ENCODE data around the gene INHBC.

INHBC gene

DNA sequence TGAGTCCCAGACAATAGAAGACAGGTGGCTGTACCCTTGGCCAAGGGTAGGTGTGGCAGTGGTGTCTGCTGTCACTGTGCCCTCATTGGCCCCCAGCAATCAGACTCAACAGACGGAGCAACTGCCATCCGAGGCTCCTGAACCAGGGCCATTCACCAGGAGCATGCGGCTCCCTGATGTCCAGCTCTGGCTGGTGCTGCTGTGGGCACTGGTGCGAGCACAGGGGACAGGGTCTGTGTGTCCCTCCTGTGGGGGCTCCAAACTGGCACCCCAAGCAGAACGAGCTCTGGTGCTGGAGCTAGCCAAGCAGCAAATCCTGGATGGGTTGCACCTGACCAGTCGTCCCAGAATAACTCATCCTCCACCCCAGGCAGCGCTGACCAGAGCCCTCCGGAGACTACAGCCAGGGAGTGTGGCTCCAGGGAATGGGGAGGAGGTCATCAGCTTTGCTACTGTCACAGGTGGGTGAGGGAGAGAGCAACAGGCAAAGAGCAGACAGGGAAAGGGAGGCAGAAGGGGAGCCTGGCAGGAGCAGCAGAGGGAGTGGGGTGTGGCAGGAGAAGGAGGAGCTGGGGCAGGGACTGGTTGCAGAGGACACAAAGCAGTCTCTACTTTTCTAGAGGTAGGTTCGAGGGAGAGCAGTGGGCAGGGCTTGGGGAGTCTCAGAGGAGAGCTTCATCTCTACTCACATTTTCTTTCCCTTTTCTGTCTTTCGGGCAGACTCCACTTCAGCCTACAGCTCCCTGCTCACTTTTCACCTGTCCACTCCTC, 21.0 kb downstream of the INHBC start:
- peak overlapping the region; percentile 73 for H3K27ac Mint-ChIP-seq

DNA sequence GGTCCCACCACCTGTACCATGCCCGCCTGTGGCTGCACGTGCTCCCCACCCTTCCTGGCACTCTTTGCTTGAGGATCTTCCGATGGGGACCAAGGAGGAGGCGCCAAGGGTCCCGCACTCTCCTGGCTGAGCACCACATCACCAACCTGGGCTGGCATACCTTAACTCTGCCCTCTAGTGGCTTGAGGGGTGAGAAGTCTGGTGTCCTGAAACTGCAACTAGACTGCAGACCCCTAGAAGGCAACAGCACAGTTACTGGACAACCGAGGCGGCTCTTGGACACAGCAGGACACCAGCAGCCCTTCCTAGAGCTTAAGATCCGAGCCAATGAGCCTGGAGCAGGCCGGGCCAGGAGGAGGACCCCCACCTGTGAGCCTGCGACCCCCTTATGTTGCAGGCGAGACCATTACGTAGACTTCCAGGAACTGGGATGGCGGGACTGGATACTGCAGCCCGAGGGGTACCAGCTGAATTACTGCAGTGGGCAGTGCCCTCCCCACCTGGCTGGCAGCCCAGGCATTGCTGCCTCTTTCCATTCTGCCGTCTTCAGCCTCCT, 21.6 kb downstream of the INHBC start:
- H3K4me1 Mint-ChIP-seq (ENCODE audit: low read depth) = peaks cover 25% of the 10 kb centered on the region
- H3K9me3 Mint-ChIP-seq = no peaks in the 10 kb centered on the region
- peak overlapping the region; percentile 65 for H3K4me3 Mint-ChIP-seq
- peaks cover 10% of the 10 kb centered on the region for H3K27me3 Mint-ChIP-seq (ENCODE audit: low read depth)
- no peaks in the 10 kb centered on the region for H3K36me3 Mint-ChIP-seq (ENCODE audit: low read depth)
- peak overlapping the region; percentile 73 for H3K27ac Mint-ChIP-seq

More for the DNA sequence above, 21.0 kb downstream of the INHBC start:
- Mint-ChIP-seq H3K9me3 (no peaks in the 10 kb centered on the region), H3K27me3 (ENCODE audit: low read depth) (peaks cover 5% of the 10 kb centered on the region), H3K4me3 (peak overlapping the region; percentile 65), H3K36me3 (ENCODE audit: low read depth) (no peaks in the 10 kb centered on the region), H3K4me1 (ENCODE audit: low read depth) (peaks cover 21% of the 10 kb centered on the region)

DNA sequence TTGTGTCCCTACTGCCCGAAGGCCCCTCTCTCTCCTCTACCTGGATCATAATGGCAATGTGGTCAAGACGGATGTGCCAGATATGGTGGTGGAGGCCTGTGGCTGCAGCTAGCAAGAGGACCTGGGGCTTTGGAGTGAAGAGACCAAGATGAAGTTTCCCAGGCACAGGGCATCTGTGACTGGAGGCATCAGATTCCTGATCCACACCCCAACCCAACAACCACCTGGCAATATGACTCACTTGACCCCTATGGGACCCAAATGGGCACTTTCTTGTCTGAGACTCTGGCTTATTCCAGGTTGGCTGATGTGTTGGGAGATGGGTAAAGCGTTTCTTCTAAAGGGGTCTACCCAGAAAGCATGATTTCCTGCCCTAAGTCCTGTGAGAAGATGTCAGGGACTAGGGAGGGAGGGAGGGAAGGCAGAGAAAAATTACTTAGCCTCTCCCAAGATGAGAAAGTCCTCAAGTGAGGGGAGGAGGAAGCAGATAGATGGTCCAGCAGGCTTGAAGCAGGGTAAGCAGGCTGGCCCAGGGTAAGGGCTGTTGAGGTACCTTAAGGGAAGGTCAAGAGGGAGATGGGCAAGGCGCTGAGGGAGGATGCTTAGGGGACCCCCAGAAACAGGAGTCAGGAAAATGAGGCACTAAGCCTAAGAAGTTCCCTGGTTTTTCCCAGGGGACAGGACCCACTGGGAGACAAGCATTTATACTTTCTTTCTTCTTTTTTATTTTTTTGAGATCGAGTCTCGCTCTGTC, 22.3 kb downstream of the INHBC start:
- Mint-ChIP-seq H3K4me1 (ENCODE audit: low read depth) (peaks cover 29% of the 10 kb centered on the region), H3K27ac (no peak overlapping the region), H3K9me3 (no peaks in the 10 kb centered on the region), H3K36me3 (ENCODE audit: low read depth) (no peaks in the 10 kb centered on the region), H3K4me3 (no peak overlapping the region), H3K27me3 (ENCODE audit: low read depth) (peaks cover 16% of the 10 kb centered on the region)

DNA sequence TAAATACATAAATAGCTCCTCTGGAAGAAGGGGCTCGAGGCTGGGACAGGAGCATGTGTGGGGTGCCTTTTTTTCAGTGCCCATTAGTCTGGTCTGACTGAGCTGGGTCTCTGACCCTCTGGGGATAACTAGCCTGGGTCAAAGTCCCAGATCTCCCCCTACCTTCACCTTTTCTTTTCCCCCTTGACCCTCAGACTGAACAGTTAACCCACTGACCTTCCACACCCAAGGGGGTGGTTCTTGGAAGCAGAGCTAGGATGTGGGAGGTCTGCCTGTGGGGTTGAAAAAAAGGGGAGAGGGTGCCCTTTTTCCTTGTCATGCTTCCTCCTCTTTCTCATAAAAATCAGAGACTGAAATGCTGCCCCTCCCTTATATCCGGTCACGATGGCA, 24.1 kb downstream of the INHBC start:
- Mint-ChIP-seq H3K9me3 (no peaks in the 10 kb centered on the region), H3K4me1 (ENCODE audit: low read depth) (peaks cover 42% of the 10 kb centered on the region), H3K4me3 (peak overlapping the region; percentile 93), H3K36me3 (ENCODE audit: low read depth) (no peaks in the 10 kb centered on the region), H3K27ac (peak overlapping the region; percentile 92), H3K27me3 (ENCODE audit: low read depth) (peaks cover 22% of the 10 kb centered on the region)

DNA sequence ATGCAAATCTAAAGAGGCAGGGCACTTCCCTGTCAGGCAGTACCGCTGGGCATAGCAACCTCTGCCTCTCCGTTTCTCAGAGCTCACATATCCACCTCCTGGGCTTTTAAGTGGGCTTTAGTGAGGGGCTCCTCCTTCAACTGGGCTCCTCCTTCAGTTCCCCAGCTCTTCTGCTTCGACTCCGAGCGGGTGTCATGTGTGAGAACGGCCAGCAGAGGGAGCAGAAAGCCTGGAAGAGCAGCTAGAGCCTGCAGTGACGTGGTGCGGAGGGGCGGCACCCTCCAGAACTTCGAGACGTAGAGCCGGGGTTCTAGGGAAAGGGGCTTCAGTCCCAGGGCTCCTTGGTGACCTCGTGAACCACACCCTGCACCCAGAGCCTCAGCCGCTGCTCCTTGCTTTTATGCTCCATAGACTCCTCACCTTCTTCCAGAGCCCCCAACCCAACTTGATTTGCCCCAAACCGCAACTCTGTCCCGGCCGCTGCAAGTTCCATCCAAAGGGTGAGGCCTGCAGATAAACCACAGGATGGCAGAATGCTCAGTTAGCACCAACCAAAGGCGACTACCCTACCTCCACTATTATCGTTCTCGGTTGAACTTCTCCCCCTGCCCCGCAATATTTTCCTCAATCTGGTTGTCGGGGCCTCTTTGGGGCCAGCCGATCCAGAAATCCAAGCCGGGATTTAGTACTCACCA, 24.6 kb downstream of the INHBC start:
- H3K4me3 Mint-ChIP-seq = peak overlapping the region; percentile 93
- H3K4me1 Mint-ChIP-seq (ENCODE audit: low read depth) = peaks cover 47% of the 10 kb centered on the region
- peak overlapping the region; percentile 92 for H3K27ac Mint-ChIP-seq
- H3K27me3 Mint-ChIP-seq (ENCODE audit: low read depth) = peaks cover 22% of the 10 kb centered on the region
- H3K36me3 Mint-ChIP-seq (ENCODE audit: low read depth) = no peaks in the 10 kb centered on the region
- no peaks in the 10 kb centered on the region for H3K9me3 Mint-ChIP-seq

DNA sequence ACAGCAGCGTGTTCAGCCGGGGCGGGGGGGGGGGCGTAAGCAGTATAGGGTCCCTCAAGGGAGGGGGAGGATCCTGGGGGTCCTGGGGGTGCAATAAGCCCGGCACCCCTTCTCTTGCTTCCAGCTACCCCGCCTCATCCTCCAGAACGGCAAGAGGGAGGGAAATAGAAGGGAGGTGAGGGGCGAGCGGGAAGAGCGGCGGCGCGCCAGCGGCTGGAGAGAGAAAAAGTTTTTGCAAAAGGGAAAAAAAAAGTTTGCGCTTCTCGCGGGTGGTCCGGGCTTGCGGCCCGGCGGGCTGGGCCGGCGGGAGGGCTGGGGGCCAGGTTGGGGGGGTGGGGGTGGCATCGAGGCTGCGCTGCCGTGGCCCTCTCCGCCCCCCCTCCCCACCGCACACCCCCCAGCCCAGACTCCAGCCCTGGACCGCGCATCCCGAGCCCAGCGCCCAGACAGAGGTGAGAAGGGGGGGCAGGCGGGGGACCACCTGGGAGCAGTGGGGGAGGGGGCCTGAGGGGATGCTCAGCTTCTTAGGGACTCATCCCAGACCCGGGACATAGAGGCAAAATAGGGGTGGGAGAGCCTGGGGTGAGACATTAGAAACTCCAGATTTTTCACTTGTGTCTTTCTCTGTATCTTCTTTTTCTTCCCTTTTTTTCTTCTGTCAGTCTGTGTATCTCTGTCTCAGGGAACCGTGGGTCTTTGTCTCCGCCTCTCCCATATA, 25.3 kb downstream of the INHBC start, which contains the start of gene GLI1:
Gene GLI1, plus strand, starts transcription at position 36 of the 718 bp plus-strand sequence. CDS start 3,907 bp downstream, outside the sequence.
- peak within 1 kb of the TSS; percentile 93 for H3K4me3 Mint-ChIP-seq
- H3K36me3 Mint-ChIP-seq (ENCODE audit: low read depth) = no peaks in the 10 kb centered on the region
- H3K4me1 Mint-ChIP-seq (ENCODE audit: low read depth) = peaks cover 50% of the 10 kb centered on the region
- peaks cover 22% of the 10 kb centered on the region for H3K27me3 Mint-ChIP-seq (ENCODE audit: low read depth)
- H3K9me3 Mint-ChIP-seq = no peaks in the 10 kb centered on the region
- H3K27ac Mint-ChIP-seq = peak within 1 kb of the TSS; percentile 92

DNA sequence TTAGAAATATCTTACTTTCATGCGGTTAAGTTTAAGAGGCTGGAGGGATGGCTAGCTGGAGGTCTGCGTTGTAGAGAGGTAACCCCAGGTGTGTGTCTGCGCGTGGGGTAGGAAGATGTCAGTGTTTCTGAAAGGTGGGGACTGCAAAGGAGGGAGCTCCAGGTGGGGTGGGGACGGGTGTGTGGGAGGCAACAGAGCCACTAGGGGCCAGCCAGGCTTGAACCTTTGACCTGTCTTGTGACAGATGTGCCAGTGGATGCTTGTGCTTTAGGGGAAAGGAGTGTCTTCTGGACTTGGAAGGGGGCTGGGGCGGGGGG, 25.8 kb downstream of the INHBC start:
- H3K4me3 Mint-ChIP-seq = peak overlapping the region; percentile 78
- H3K27me3 Mint-ChIP-seq (ENCODE audit: low read depth) = peaks cover 22% of the 10 kb centered on the region
- H3K4me1 Mint-ChIP-seq (ENCODE audit: low read depth) = peaks cover 52% of the 10 kb centered on the region
- H3K36me3 Mint-ChIP-seq (ENCODE audit: low read depth) = no peaks in the 10 kb centered on the region
- H3K9me3 Mint-ChIP-seq = no peaks in the 10 kb centered on the region
- H3K27ac Mint-ChIP-seq = peak overlapping the region; percentile 62

DNA sequence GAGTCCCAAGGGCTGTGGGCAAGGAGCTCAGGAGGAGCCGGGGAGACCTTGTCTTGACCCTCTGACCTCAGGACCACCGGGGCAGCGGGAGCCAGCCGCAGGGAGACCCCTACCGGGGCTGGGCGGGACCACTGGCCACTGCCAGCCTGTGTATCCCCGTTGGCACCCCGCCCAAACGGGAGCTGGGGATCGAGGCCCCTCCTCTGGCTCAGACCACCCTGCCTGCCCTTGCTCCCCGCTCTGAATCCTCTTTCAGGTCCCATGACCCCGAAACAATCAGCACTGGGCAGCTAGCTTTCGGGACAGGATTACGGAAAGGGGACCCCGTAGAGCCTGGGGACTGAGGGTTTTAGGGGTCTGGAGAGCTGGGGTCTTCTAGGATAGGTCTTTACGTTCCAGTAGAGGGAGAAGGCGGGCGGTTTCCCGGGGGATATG, 26.3 kb downstream of the INHBC start:
- Mint-ChIP-seq H3K27me3 (ENCODE audit: low read depth) (peaks cover 22% of the 10 kb centered on the region), H3K4me1 (ENCODE audit: low read depth) (peaks cover 49% of the 10 kb centered on the region), H3K4me3 (peak overlapping the region; percentile 76), H3K27ac (no peak overlapping the region), H3K9me3 (no peaks in the 10 kb centered on the region), H3K36me3 (ENCODE audit: low read depth) (no peaks in the 10 kb centered on the region)

DNA sequence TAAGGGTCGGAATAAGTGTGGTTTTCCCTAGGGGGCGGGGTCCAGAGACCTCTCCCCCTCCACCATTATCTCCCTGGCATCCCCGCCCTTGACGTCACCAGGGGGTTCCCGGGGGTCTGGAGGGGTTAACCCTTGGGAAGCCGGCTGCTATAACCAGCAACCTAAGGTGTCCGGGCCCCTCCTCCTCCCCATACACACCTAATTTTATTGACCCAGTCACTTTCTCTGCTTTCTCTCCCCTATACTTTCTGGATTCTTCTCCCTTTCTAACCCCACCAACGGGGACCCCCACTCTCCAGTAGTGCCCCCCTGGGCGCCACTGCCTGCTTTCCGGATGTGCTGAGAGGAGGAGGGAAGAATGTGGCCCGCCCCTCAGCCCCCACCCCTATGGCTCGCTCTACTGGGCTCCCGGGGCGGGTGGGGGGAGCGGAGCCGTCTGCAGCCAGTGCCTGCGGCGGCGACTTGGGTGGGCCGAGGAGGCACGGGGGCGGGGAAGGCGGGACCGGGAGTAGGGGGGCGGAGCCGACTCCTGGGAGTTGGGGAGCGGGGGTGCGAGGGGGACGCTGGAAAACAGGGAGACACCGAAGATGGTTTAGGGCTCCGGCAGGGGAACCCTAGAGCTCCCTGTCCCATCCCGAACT, 26.8 kb downstream of the INHBC start:
- Mint-ChIP-seq H3K36me3 (ENCODE audit: low read depth) (no peaks in the 10 kb centered on the region), H3K27me3 (ENCODE audit: low read depth) (peaks cover 22% of the 10 kb centered on the region), H3K4me1 (ENCODE audit: low read depth) (peaks cover 46% of the 10 kb centered on the region), H3K27ac (peak overlapping the region; percentile 38), H3K9me3 (no peaks in the 10 kb centered on the region), H3K4me3 (peak overlapping the region; percentile 87)

DNA sequence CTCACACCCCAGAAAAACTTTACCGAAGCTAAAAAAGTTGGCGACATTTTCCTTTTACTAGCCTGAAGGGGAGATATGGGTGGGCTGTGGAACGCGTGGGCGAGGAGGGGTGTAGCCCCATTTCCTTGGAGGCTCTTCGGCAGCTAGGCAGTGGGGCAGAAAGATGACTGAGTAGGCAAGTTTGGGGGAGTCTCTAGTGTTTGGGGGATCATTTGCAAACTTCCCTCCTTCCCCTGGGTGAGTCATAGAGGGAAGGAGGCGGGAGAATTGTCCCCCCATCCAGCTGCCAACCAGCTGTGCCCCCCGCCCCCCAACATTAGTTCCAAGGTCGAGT, 27.3 kb downstream of the INHBC start:
- Mint-ChIP-seq H3K27ac (no peak overlapping the region), H3K9me3 (no peaks in the 10 kb centered on the region), H3K4me3 (peak overlapping the region; percentile 87), H3K36me3 (ENCODE audit: low read depth) (no peaks in the 10 kb centered on the region), H3K4me1 (ENCODE audit: low read depth) (peaks cover 46% of the 10 kb centered on the region), H3K27me3 (ENCODE audit: low read depth) (peaks cover 22% of the 10 kb centered on the region)

DNA sequence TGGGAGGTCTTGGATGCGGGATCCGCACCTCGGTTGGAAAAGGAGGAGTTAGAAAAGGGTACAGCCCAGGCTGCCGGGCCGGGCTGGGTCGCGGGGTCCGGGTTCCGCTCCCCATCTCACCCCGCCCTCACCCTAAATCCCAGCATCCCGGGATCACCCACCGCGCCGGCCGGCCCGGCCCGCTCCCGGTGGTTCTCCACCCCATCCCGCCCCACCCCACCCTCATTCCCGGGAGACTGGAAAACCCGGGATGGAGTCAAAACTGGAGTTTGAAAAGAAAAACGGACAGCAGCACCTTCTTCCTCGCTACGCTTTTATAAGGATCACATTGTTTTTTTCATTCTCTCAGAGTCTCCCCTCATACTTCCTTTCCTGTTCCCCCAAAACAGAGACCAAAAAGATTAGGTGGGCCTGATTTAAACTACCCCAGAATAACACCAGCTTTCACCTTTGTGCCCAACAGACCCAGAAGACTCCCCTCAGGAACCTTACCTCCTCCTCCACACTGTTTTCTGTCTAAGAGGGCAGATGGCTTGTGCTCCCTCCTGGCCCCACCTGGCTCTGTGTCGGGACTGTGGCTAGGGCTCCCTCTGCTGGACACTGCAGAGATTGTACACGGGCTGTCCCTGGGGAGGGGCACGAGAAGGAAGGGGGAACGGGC, 27.8 kb downstream of the INHBC start:
- Mint-ChIP-seq H3K27me3 (ENCODE audit: low read depth) (peaks cover 22% of the 10 kb centered on the region), H3K4me1 (ENCODE audit: low read depth) (peaks cover 46% of the 10 kb centered on the region), H3K27ac (peak overlapping the region; percentile 79), H3K4me3 (peak overlapping the region; percentile 87), H3K36me3 (ENCODE audit: low read depth) (peaks cover 4% of the 10 kb centered on the region), H3K9me3 (no peaks in the 10 kb centered on the region)

DNA sequence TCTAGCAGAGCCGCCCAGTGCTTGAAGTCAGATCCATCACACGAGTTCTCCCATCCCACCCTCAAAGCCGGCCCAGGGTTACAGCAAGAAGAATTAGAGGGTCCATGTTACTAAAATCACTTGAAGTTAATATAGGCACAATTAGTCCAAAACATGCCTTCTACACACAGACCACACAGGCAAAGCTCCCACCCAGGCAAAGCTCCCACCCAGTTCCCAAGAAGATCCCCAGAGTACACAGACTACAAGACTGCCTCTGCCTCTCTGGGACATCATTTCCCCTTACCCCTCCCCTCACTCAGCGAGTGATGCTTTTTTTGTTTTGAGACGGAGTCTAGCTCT, 28.3 kb downstream of the INHBC start:
- Mint-ChIP-seq H3K4me1 (ENCODE audit: low read depth) (peaks cover 46% of the 10 kb centered on the region), H3K27ac (peak overlapping the region; percentile 79), H3K4me3 (peak overlapping the region; percentile 85), H3K36me3 (ENCODE audit: low read depth) (peaks cover 4% of the 10 kb centered on the region), H3K9me3 (no peaks in the 10 kb centered on the region), H3K27me3 (ENCODE audit: low read depth) (peaks cover 22% of the 10 kb centered on the region)

DNA sequence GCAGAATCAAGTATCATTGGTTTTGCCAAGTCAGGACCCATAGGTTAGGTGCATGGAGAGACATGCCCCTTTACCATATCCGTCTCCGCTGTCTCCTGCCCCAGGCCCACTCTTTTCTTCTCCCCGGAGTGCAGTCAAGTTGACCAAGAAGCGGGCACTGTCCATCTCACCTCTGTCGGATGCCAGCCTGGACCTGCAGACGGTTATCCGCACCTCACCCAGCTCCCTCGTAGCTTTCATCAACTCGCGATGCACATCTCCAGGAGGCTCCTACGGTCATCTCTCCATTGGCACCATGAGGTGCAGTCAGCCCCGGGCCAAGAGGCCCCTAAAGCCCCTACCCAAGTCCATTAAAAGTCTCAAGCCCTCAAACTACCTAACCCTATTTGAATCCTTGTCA, 30.0 kb downstream of the INHBC start:
- Mint-ChIP-seq H3K9me3 (no peaks in the 10 kb centered on the region), H3K4me3 (no peak overlapping the region), H3K4me1 (ENCODE audit: low read depth) (peaks cover 40% of the 10 kb centered on the region), H3K36me3 (ENCODE audit: low read depth) (peaks cover 13% of the 10 kb centered on the region), H3K27ac (no peak overlapping the region), H3K27me3 (ENCODE audit: low read depth) (peaks cover 22% of the 10 kb centered on the region)

Measured in T-helper 1 cell treated with Interleukin-12 subunit alpha and Interleukin-12 subunit beta and Interleukin-4 antibody, amounts not matched to agents 30 μg/mL and 1 μg/mL, for 36 hours (primary cell).